Activated naive CD4-positive, alpha-beta T cell treated with anti-CD3 and anti-CD28 coated beads, Interleukin-2, amount 50 U/mL, for 72 hours (primary cell): ENCODE measurements around the gene SLC12A4. TPM values are rescaled to one million over a fixed set of nuclear protein-coding genes. Genes with fewer than 3 reads are reported as not detected.

Experiments
- ATAC-seq, 2 donors: fragments of 150-1000 bp; cut with Tn5 transposase; 2 replicates each; pipeline ENCODE4 v1.10.0; 2021; ENCODE audit warnings: mild to moderate bottlenecking in 2 of 2, moderate library complexity in 2 of 2
- DNase-seq, 2 donors: peaks; one replicate each; pipeline ENCODE4 v3.0.0; 2021 to 2022; ENCODE audit warnings: low spot score in 2 of 2
- H3K27ac Mint-ChIP-seq, 2 donors: one replicate each; pipeline ENCODE4 v1.8.0; 2022; ENCODE audit warnings: mild to moderate bottlenecking in 2 of 2, mixed read lengths in 2 of 2
- H3K36me3 Mint-ChIP-seq, 2 donors: one replicate each; pipeline ENCODE4 v1.8.0; 2022; ENCODE audit warnings: mixed read lengths in 2 of 2
- H3K9me3 Mint-ChIP-seq, 2 donors: one replicate each; pipeline ENCODE4 v1.8.0; 2022; ENCODE audit warnings: mixed read lengths in 2 of 2
- total RNA-seq, 2 donors: library from RNA; stranded (reverse); gene quantifications; one replicate each; pipeline ENCODE4 v1.2.3, GENCODE V29; 2022

The SLC12A4 gene
- total RNA-seq, 2 donors from 2014 or later, result 37.2 to 64.0 TPM

DNA sequence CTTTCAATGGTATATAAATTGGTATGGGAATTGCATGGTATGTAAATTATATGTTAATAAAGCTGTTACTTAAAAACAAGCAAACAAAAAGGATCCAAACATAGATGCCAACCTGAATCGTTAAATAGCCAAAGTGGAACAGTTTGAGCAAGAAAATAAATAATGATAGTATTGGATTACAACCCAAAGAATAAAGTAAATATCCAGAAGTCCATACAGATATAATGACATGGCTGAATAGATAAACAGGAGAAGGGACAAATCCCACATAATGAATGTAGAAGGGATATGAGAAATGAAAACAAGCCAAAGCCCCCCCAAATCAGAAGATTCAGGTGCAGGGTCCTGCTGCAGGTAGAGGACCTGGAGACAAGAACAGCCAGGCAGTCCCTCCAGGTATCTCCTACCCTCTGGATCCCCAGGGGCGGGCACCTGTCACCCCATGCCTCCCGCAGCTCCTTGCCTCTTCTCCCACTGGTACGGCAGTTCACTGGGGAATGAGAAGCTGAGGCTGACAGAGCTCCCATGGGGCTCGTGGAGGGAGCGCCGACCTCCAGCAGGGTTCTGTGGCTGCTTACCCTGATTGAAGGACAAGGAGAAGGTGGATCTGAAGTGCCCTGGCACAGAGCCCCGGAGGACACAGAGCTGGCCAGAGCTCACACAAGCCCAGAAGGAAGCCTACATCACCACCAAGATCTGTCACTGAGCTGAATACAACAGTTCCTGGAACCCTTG is 14.6 kb downstream of the SLC12A4 start:
- Mint-ChIP-seq H3K36me3 (peaks cover 0 to 4% of the 10 kb centered on the region in 2 donors), H3K27ac (peak overlapping the region in 1 of 2 donors; percentile 41), H3K9me3 (no peaks in the 10 kb centered on the region)
- DNase-seq (no peak), ATAC-seq (no peak)

DNA sequence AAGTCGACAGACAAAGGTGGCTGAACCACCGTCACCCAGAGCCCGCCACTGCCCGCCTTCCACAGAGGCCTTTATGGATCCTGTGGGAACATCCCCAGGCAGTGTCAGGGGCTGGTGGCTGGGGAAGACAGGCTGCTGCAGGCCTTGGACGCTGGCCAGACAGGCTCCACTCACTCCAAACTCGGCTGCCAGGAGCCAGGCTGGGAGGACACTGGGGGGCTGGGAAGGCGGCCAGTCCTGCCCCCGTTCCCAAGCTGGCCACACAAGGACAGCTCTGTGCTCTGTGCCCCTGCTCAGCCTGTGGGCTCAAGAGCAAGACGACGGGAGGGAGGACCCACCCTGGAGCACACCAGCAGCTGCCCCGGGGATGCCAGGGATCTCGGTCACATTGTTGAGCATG is 17.0 kb downstream of the SLC12A4 start:
- peak overlapping the region; percentile 24 to 64 for H3K27ac Mint-ChIP-seq
- DNase-seq, result no peak
- peaks cover 0 to 4% of the 10 kb centered on the region in 2 donors for H3K36me3 Mint-ChIP-seq
- ATAC-seq, result no peak
- no peaks in the 10 kb centered on the region for H3K9me3 Mint-ChIP-seq

DNA sequence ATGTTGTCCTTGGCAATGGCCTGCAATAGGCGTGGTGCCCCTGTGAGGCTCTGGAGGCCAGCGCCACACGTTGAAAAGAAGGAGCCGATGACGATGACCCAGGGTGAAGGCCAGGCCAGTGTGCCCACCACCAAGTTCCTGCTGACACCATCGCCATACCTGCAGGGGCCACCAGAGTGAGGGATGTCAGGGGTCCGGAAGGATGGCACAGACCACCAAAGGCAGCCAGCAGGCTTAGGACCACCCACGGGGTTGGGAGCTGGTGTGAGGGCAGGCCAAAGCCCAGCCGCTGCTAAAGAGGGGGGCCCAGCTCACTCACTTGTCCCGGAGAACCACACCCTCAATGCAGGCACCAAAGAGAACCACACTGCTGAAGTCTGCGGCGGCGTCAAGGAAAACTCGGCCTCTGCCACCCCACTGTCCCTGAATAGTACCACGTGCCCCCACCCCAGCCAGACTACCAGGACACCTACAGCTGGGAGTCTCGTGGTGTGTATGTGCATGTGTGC is 18.0 kb downstream of the SLC12A4 start:
- DNase-seq, result no peak
- peaks cover 0 to 4% of the 10 kb centered on the region in 2 donors for H3K36me3 Mint-ChIP-seq
- no peak overlapping the region for H3K27ac Mint-ChIP-seq
- no peaks in the 10 kb centered on the region for H3K9me3 Mint-ChIP-seq
- no peak for ATAC-seq

DNA sequence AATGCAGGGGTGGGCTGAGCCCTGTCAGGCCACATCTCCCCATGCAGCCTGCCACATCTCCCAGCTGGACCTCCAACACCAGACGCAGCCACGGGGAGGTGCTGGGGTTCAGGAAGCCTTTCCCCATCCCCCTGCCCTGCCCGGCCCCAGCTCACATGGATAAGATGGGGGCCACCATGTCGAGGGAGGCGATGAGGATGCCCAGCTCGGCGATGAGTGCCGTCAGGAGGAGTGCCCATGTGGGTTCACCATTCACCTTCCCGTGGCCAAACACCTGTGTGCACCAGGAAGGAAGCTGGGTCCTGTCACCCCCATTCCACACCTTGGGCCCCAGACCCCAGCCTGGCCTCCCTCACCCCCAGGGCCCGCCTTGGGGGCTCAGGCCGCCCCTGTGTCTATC is 18.8 kb downstream of the SLC12A4 start:
- peaks cover 0 to 4% of the 10 kb centered on the region in 2 donors for H3K36me3 Mint-ChIP-seq
- DNase-seq, result no peak
- no peak for ATAC-seq
- H3K27ac Mint-ChIP-seq, result no peak overlapping the region
- H3K9me3 Mint-ChIP-seq, result no peaks in the 10 kb centered on the region

DNA sequence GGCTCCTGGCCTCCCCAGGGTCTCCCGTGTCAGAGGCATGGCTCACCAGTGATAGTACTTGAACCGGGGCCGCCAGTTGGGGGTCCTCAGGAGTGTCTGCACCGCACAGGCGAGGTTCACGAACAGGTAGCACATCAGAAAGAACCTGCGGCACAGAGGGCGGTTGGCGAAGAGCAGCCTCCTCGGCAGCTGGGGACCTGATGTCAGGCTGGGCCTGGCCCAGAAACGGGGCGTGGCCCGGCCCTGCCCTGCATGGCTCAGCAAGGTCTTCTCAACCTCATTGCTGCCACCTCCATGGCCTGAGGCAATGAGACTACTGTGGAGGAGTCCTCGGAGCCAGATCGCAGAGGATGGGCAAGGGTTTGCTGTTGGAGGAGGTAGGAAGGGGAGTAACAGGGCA is 20.4 kb downstream of the SLC12A4 start:
- no peak for ATAC-seq
- Mint-ChIP-seq H3K9me3 (no peaks in the 10 kb centered on the region), H3K36me3 (peaks cover 0 to 4% of the 10 kb centered on the region in 2 donors), H3K27ac (peak overlapping the region; percentile 34 to 80)
- no peak for DNase-seq

DNA sequence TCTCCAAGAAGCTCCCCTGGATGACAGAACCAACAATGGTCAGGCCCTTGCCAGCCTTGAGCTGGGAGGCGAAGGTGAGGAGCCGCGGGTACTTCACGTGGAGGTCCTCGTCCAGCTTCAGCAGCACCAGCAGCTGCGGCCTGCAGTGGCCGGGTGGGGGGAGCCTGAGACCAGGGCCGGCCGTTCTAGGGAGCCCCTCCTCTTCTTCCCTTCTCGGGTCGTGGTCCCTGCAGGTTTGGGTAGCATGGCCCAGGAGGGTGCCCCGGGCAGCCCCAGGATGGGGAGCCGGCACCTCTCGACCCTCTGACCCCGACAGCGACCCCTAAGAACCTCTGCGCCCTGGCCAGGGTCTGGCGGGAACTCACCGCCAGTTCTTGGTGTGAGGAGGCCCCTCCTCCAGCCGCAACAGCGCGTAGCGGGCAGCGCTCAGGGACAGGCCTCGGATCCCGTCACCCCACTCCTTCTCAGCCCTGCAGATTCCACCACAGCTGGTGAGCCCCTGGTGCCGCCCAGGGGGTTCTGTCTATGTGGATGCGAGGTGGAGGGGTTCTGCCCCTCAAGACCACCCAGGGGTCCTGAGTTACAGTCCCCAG is 21.4 kb downstream of the SLC12A4 start:
- peaks cover 0 to 4% of the 10 kb centered on the region in 2 donors for H3K36me3 Mint-ChIP-seq
- no peak for DNase-seq
- no peaks in the 10 kb centered on the region for H3K9me3 Mint-ChIP-seq
- no peak for ATAC-seq
- no peak overlapping the region for H3K27ac Mint-ChIP-seq

DNA sequence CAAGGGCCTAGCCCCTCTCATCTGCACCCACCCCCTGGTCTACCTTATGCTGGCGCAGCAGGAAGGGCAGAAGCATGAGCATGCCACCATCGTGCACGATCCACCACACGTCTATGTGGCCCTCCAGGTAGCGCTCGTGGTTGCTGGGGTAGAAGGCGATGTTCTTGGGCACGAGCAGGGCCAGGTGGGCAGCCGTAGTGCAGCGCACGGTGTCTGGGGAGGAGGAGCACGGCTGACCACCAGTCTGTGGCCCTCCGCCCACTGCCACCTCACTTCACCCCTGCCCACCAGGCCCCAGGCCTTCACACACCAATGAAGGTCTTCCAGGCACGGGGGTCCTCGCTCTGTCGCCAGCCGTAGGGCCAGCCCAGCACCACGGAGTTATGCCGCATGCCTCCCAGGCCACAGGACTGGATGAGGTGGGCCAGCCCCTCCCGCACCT is 22.3 kb downstream of the SLC12A4 start:
- DNase-seq, result no peak
- peaks cover 0 to 6% of the 10 kb centered on the region in 2 donors for H3K36me3 Mint-ChIP-seq
- H3K9me3 Mint-ChIP-seq, result no peaks in the 10 kb centered on the region
- no peak for ATAC-seq
- no peak overlapping the region for H3K27ac Mint-ChIP-seq

DNA sequence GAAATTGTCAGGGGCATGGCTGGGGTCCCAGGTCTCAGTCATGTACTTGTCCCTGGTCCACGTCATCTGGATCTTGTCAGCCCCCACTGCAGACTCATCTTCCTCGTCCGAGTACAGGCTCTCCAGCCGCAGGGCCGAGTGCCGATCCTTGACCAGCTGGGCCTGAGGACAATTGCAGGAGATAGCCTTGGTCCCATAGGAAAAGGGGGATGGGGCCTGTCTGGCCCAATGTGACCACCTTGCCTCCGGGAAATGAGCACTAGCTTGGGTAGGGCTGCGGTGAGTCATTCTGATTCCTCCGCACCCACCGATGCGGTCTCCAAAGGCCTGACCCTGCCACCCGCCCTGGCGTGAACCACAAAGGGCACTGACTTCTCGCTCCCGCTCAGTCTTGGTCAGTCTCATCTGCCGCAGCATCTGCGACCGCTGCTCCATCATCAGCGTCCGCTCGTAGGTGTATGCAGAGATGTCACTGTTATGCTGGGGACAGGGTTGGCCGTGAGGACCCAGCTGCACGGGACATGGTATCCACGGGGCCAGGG is 23.0 kb downstream of the SLC12A4 start:
- no peak overlapping the region for H3K27ac Mint-ChIP-seq
- DNase-seq, result no peak
- no peaks in the 10 kb centered on the region for H3K9me3 Mint-ChIP-seq
- ATAC-seq, result no peak
- peaks cover 0 to 6% of the 10 kb centered on the region in 2 donors for H3K36me3 Mint-ChIP-seq

DNA sequence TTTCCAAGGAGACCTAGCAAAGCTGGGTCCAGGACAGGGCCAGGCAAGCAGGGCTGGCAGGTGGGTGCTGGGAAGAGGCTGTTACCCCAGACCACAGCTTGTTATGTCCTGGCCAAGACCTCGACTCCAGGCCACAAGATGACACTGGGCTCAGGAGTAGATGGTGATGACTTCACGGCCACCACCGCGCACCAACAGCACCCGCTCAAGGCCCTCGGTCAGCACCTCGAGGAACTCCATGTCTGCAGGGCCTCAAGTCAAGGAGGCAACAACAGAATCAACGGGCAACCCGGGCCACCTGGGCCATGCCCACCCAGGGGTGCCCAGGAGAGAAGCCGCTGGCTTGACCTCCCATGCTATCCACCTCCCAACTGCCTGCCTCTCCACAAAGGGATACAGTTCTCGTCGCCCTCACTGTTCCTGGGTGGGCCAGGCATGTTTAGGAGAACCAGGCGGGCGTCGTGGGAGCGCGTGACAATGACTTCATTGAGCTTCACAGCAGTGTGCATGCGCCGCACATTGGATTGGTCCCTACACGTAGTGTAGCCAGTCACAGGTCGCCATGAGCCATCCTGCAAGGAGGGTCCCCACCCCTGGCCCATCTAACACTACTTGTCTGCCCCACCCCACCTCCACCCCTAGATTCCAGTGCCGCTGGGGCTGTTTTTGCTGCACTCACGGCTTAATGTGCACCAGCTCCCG is 23.6 kb downstream of the SLC12A4 start:
- no peak for DNase-seq
- Mint-ChIP-seq H3K27ac (no peak overlapping the region), H3K9me3 (no peaks in the 10 kb centered on the region), H3K36me3 (peaks cover 0 to 11% of the 10 kb centered on the region in 2 donors)
- ATAC-seq, result no peak

DNA sequence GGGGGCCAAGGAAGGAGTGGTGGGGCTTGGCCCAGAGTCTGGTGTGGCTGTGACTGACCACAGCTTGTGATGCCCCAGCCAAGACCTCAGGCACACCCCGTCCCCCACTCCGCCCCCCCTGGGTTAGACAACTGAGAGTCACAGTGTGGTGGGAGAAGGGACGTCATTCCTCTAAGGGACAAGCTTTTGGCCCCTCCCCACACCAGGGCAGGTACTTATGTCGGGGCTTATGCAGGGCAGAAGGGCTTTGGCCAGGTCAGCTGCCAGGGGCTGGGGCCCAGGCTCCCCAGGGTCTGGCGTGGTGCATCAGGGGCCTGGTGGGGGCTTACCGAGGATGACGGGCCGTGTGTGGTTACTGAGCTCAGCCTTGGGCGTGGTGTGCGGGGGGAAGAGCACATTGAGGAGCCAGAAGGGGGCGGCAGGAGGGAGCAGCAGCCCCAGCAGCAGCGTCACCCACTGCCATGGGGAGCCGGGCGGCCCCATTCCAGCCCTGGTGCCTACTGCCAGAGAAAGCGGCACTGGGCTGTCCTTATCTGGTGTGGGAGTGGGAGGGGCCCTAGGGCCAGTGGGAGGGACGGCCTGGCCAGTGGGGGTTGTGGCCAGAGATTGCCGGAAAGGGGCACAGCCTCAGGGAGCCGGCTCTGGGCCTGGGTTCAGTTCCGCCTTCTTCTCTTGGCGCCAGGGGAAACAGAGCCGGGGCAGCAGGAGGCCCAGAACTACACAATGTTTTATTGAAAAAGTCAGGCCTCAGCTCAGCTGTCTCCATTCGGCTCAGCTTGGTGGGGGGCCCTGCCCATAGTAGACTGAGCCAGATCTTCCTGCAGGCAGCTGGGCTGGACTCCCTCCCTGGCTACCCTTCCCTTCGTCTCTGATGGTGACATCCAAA is 24.6 kb downstream of the SLC12A4 start, which contains the start of gene LCAT:
LCAT (minus strand) TSS at position 502 of the 886 bp plus-strand sequence; CDS start at position 483, 19 bp downstream.
- no peak for ATAC-seq
- H3K36me3 Mint-ChIP-seq, result peaks cover 0 to 13% of the 10 kb centered on the region in 2 donors
- no peak for DNase-seq
- no peaks in the 10 kb centered on the region for H3K9me3 Mint-ChIP-seq
- H3K27ac Mint-ChIP-seq, result peak within 1 kb of the TSS in 1 of 2 donors; percentile 29

DNA sequence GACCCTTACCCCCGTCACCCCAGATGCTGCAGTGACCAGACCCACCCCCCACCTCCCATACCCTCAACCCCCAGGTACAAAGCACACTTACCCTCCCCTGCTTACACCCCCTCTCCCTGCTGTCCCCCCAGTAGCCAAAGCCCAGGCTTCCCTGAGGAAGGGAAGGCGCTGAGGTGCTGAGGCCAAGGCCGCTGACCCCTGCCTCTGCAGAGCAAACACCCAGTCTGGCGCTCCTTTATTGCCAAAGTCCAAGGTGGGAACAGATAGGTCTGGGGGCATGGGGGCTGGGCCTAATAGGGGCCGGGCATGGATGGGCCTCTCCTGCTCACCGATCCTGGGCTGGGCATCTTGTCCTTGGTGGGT is 25.2 kb downstream of the SLC12A4 start:
- Mint-ChIP-seq H3K27ac (peak overlapping the region in 1 of 2 donors; percentile 29), H3K36me3 (peaks cover 0 to 13% of the 10 kb centered on the region in 2 donors), H3K9me3 (no peaks in the 10 kb centered on the region)
- no peak for ATAC-seq
- DNase-seq, result no peak

DNA sequence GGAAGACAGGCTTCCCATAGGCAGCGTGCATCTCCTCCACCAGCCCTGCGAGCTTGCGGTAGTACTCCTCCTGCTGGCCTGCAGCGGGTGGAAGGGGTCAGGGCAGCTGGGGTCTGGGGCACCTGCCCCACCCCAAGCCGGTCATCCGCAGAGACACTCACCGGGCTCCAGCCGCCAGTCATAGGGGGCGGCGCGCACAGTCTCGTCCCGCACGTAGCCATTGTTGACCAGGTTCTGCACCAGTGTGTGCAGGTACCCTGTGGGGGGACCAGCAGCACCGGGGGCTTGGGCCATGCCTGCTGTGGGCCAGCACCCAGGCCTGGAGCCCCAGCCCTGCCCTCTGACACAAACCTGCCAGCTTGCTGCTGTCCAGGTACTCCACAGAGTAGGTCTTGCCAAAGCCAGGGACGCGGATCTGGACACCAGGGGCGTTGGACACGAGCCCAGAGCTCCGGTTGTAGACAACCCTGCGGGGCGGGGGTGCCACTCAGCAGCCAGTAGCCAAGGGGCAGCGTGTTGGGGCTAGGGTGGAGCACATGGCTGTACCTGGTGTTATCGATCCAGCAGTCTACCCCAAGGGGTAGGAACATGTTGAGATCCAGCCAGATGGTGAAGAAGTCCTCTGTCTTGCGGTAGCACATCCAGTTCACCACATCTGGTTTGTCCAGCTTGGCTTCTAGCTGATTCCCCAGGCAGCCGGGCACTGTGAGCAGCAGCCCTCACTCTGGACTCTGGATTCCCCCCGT is 25.8 kb downstream of the SLC12A4 start:
- Mint-ChIP-seq H3K36me3 (peaks cover 0 to 13% of the 10 kb centered on the region in 2 donors), H3K9me3 (no peaks in the 10 kb centered on the region), H3K27ac (peak overlapping the region in 1 of 2 donors; percentile 74)
- DNase-seq (no peak), ATAC-seq (no peak)

DNA sequence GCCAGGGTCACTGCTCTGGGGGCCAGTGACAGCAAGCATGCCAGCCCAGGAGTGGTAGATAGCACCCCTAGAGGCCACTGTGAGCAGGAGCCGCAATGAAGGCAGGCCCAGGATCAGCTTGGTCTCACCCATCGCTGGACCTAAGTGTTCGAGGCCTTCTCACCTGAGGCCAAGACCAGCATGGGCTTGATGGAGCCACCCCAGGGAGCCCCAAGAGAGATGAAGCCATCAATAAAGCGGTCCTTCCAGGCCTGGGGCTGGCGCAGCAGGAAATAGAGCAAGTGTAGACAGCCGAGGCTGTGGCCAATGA is 26.3 kb downstream of the SLC12A4 start:
- Mint-ChIP-seq H3K9me3 (no peaks in the 10 kb centered on the region), H3K27ac (peak overlapping the region; percentile 23 to 74), H3K36me3 (peaks cover under 1 to 16% of the 10 kb centered on the region in 2 donors)
- peak in 1 of 2 donors; percentile 34 for DNase-seq
- peak; percentile 49 to 59 for ATAC-seq

DNA sequence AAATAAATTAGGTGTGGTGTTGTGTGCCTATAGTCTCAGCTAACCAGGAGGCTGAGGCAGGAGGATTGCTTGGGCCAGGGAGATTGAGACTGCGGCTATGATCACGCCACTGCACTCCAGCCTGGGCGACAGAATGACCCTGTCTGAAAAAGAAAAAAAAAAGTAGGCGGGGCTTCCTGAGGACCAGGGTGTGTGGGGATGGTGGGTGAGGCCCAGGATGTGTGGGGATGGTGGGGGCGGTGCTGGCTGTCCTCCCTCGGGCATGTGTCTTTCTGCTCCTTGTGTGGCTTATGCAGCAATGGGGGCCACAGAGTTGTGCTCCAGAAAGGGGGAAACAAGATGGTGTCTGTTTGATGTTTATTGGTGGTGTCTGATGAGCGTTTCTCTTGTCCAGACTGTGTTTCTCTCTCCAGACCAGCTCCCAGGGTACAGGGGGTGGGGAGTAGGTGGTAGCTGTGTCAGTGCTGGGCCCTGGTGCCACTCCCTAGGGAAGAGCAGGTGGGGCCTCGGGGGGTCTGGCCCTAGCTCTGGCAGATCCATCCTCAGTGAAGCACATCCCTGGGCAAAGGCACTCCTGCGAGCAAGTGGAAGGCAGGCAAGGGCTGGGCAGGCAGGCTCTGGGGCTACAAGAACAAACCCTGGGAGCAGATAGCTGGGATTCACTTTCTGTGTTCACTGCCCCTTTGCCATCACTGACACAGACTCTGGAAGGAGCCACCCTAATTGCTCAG is 26.8 kb downstream of the SLC12A4 start:
- ATAC-seq, result no peak
- DNase-seq, result no peak
- Mint-ChIP-seq H3K9me3 (no peaks in the 10 kb centered on the region), H3K27ac (peak overlapping the region; percentile 23 to 74), H3K36me3 (peaks cover 6 to 22% of the 10 kb centered on the region in 2 donors)
